AG04449 (cell line): Measurements from ENCODE around the gene TMEM125.

Experiments
- CTCF ChIA-PET: fragments of 350-600 bp; formaldehyde crosslinking; extraction: SDS; loops from one replicate; lab custom pipeline; 2021; ENCODE audit warnings: antibody characterized with exemption; lab: Yijun Ruan, JAX
- POLR2A ChIA-PET: fragments of 400-600, 350-600 bp; formaldehyde crosslinking; extraction: SDS; loops from one replicate; lab custom pipeline; 2020; ENCODE audit warnings: antibody characterized with exemption, inconsistent platforms; lab: Yijun Ruan, JAX
- DNase-seq: peaks from one replicate; pipeline ENCODE4 v3.0.0-alpha.2; 2010; ENCODE audit warnings: low read depth, low spot score
- H3K4me3 ChIP-seq: 2 replicates; pipeline ENCODE4 v1.5.1; 2011; ENCODE audit warnings: low read depth, mild to moderate bottlenecking, control low read depth, low read length
- TF ChIP-seq, protein P1 (sequence below): IDR thresholded peaks from one replicate; pipeline ENCODE4 v1.5.1; 2011; ENCODE audit warnings: mild to moderate bottlenecking, moderate library complexity, low read length, control low read depth, inconsistent platforms; ENCODE audit not compliant: insufficient read depth; ENCODE audit errors: missing control alignments

Gene TMEM125

DNA sequence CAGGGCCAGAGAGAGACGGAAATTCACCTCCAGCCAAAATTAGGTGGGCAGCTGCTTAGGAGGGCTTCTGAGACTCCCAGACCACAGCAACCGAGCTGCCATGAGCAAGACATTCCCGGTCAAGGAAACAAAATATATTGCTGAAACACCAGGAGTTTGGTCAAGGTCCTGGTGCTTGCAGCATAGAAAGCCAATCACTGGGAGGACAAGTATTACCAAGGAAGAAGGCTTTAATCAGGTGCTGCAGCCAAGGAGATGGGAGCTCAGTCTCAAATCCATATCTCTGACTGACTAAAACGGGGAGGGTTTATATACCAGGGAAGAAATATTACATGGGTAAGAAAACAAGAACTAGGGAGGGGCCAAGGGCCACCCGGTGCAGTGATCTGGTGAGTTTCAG lies 18.8 kb upstream of the TMEM125 start:
- CTCF ChIA-PET, result no interaction called here
- POLR2A ChIA-PET, result no interaction called here
- DNase-seq, result no peak
- no peak overlapping the region for H3K4me3 ChIP-seq
- TF ChIP-seq, protein P1, sequence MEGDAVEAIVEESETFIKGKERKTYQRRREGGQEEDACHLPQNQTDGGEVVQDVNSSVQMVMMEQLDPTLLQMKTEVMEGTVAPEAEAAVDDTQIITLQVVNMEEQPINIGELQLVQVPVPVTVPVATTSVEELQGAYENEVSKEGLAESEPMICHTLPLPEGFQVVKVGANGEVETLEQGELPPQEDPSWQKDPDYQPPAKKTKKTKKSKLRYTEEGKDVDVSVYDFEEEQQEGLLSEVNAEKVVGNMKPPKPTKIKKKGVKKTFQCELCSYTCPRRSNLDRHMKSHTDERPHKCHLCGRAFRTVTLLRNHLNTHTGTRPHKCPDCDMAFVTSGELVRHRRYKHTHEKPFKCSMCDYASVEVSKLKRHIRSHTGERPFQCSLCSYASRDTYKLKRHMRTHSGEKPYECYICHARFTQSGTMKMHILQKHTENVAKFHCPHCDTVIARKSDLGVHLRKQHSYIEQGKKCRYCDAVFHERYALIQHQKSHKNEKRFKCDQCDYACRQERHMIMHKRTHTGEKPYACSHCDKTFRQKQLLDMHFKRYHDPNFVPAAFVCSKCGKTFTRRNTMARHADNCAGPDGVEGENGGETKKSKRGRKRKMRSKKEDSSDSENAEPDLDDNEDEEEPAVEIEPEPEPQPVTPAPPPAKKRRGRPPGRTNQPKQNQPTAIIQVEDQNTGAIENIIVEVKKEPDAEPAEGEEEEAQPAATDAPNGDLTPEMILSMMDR, result no peak

DNA sequence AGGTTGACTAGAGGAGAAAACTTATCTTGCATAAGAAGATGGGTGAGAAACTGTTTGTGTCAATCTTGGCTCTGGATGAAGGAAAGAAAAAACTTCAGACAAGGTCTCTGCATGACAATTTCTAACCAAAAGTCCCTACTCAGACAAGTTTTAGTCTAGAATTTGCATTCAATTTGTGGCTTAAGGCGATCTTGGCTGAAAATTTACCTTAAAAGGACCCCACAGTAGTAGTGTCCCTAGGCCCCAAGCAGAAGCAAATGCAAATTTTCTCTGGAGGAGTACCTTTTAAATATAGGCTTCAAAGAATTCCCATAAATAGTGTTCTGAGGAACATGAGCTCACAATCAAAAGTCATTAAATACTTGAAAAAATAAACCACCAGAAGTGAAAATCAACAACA lies 17.6 kb upstream of the TMEM125 start:
- TF ChIP-seq, protein P1, result no peak
- no peak for DNase-seq
- ChIA-PET POLR2A (no interaction called here), CTCF (interaction anchor here (1.3 kb wide), 1 partner anchor 25 kb away, joined by 3 read pairs; no protein-coding TSS in a partner anchor)
- no peak overlapping the region for H3K4me3 ChIP-seq

DNA sequence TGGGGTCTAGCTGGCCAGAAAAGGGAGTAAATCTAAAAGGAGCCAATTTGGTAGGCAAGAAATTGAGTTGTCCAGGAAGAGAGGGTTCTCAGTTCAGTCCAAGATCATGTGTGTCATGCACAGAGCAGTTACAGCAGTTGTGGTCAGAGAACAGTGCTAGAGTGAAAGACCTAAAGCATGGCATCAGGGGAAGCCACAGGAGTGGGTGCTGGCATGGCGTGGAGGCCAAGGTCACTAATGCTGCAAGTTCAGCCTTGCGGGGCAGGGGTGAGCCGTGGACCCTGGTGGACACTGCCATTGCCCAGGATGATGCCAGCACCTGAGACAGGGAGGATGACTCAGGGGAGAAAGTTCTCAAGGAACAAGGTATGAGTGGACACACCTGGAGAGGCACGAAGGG lies 16.6 kb upstream of the TMEM125 start:
- POLR2A ChIA-PET, result no interaction called here
- TF ChIP-seq, protein P1, result no peak
- CTCF ChIA-PET, result interaction anchor here (1.3 kb wide), 1 partner anchor 26 kb away, joined by 3 read pairs; no protein-coding TSS in a partner anchor
- DNase-seq, result no peak
- H3K4me3 ChIP-seq, result no peak overlapping the region

DNA sequence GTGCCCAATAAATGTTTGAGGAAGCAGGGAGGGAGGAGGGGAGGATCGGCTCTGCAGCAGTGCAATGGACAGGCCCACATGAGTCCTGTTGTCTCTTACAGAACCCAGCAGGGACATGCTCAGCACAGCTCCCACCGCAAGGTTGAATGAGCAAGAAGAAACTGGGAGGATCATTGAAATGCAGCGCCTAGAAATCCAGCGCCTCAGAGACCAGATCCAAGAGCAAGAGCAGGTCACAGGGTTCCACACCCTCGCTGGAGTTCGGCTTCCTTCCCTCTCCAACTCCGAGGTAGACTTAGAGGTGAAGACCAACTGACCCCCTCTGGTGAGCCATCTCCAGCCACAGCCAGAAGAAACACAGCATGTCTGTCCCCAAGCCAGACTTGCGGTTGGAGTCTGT lies 15.9 kb upstream of the TMEM125 start:
- no peak for DNase-seq
- H3K4me3 ChIP-seq, result no peak overlapping the region
- TF ChIP-seq, protein P1, result no peak
- ChIA-PET POLR2A (no interaction called here), CTCF (no interaction called here)

DNA sequence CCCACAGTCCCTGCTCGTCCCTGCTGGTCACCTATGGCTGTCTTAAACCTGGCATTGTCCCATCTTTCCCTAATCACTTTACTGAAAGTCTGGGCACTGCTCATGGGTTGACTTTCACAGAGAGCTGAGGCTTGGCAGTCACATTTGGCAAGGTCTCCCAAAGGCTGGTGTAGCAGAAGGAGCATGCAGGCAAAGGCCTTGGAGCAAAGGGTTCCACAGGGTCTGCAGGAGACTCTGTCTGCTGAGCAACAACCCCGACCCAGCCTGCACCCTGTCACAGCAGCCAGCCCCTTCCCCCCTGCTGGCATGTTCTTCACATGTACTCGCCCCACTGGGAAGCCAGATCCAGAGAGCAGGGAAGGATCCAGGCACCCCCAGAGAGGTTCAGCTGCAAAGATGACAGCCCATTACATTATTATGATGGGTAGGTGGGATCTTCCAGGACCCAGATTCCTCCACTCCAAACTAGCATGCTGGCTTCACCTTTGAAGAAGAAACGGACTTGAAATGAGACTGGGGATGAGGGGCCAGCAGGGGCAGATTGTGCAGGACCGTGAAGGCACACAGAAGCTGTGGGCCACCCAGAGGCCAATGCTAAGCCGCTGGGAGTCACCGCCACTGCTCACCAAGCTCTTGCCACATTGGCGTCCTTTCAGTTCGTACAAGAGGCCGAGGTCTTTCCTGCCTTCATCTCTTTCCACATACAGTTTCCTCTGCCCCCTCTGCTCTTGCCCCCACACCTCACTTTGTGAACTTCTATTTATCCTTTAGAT lies 14.2 kb upstream of the TMEM125 start:
- H3K4me3 ChIP-seq, result no peak overlapping the region
- DNase-seq, result no peak
- TF ChIP-seq, protein P1, result no peak
- CTCF ChIA-PET, result no interaction called here
- POLR2A ChIA-PET, result no interaction called here

DNA sequence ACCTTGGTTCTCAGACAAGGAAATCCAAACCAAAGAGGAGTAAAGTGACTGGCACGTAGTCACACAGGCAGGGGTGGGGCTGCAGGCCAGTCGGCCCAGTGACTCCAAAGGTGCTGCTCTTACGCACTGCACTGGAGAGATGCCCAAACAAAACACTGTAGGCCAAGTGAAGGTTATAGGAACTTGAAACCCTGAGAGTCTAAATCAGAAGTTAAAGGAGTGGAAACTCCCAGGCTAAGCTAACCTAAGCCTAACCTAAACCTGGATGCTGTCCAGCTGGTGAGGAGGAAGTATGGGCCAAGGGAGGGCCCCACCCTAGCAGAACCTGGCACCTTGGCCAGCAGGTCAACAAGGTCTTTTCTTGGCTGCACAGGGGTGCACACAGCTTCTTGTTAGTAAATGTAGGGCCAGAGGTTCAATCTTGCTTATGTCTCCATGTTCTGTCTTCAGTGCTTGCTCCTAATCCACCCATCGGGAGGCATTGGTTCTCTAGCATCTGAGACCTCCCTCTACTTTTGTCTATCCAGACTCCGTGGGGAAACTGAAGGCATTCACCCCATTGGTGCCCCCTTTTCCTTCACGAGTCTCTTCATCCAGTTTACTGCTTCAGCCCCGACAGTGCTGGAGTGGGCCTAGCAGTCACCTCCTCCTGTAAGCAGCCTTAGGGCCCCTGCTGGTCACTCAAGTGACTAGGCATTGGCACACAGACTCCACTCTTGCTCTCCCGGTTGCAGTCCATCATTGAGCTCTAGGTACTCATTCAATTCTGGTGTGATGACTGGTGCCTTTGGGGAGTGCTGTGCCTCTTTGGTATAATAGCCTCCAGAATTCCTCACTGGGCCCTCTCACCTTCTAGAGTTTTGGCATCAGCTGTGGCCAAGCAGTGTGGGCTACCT lies 12.9 kb upstream of the TMEM125 start:
- ChIA-PET POLR2A (no interaction called here), CTCF (no interaction called here)
- H3K4me3 ChIP-seq, result no peak overlapping the region
- DNase-seq, result no peak
- TF ChIP-seq, protein P1, result no peak
